HepG2 (cell line): ENCODE data around the gene NDUFS7. TPM values are rescaled to one million over a fixed set of nuclear protein-coding genes. Genes with fewer than 3 reads are reported as not detected.

Experiments used
- ATAC-seq: fragments of 200-7000 bp; cut with Tn5 transposase; 3 replicates; pipeline ENCODE4 v1.9.1; 2020; ENCODE audit warnings: mild to moderate bottlenecking, moderate library complexity
- BruUV-seq: library from RNA; stranded (reverse); fragments of 400-500 nt; replicated peaks from 2 replicates; lab custom pipeline; 2021; lab: Mats Ljungman, UMichigan
- CTCF ChIA-PET: fragments of 300-600 bp; formaldehyde crosslinking; extraction: SDS; loops from one replicate; lab custom pipeline; 2021; ENCODE audit warnings: low total read pairs, inconsistent platforms, low intra/inter-chr PET ratio; lab: Yijun Ruan, JAX
- POLR2A ChIA-PET: fragments of 350-600 bp; sonication (Branson Sonifier 250); formaldehyde crosslinking; loops from one replicate; lab custom pipeline; 2020; ENCODE audit warnings: antibody characterized with exemption, inconsistent platforms; lab: Yijun Ruan, JAX
- DNase-seq: peaks from one replicate; pipeline ENCODE4 v3.0.0-alpha.2; 2015; ENCODE audit warnings: low spot score
- FAIRE-seq: peaks from 3 replicates; lab custom pipeline; 2011; peaks lifted over from hg19 to GRCh38; lab: Jason Lieb, UNC
- H2AFZ ChIP-seq: one replicate; pipeline ENCODE4 v1.6.1; 2011; ENCODE audit warnings: low read length, inconsistent platforms
- H3K27ac ChIP-seq: fragments of 300-600 bp; 3 replicates; pipeline ENCODE4 v1.8.0; 2011; ENCODE audit warnings: mixed run types, mild to moderate bottlenecking, mixed read lengths, low read length, inconsistent platforms; ENCODE audit not compliant: insufficient read depth; ENCODE audit errors: extremely low read length
- H3K27me3 ChIP-seq, 2 experiments: fragments of 200-600 bp in 1 of 2; 2 replicates in 1 of 2; 3 replicates in 1 of 2; pipeline versions ENCODE4 v1.6.0 to v1.8.0; 2011; ENCODE audit warnings: low read length in 2 of 2, mild to moderate bottlenecking in 2 of 2, moderate library complexity in 2 of 2, inconsistent platforms in 1 of 2; ENCODE audit not compliant: insufficient read depth in 2 of 2, control insufficient read depth in 1 of 2
- H3K36me3 ChIP-seq, 2 experiments: fragments of 200-600 bp in 1 of 2; replicated peaks in 1 of 2; 2 replicates in 1 of 2; 3 replicates in 1 of 2; pipeline versions ENCODE4 v1.5.1 to v1.8.0; 2011; ENCODE audit warnings: low read length in 2 of 2, inconsistent platforms in 1 of 2; ENCODE audit not compliant: insufficient read depth in 2 of 2, control insufficient read depth in 1 of 2
- H3K4me1 ChIP-seq: 2 replicates; pipeline ENCODE4 v1.5.1; 2012; ENCODE audit warnings: low read length, inconsistent platforms; ENCODE audit not compliant: insufficient read depth
- H3K4me2 ChIP-seq: 2 replicates; pipeline ENCODE4 v1.6.0; 2011; ENCODE audit warnings: low read depth, low read length, inconsistent platforms
- H3K4me3 ChIP-seq, 3 experiments: fragments of 200-600 bp in 1 of 3; sonication (generic), shearing (Covaris generic) in 1 of 3; replicated peaks in 1 of 3; 2 replicates each; pipeline ENCODE4 v1.5.1; 2011 to 2016; ENCODE audit warnings: low read length in 3 of 3, inconsistent platforms in 2 of 3, low read depth in 2 of 3, mild to moderate bottlenecking in 2 of 3, control low read depth in 1 of 3, mixed read lengths in 1 of 3; ENCODE audit not compliant: insufficient read depth in 1 of 3
- H3K79me2 ChIP-seq: one replicate; pipeline ENCODE4 v1.6.1; 2011; ENCODE audit warnings: low read length, inconsistent platforms; ENCODE audit not compliant: insufficient read depth
- H3K9ac ChIP-seq: 2 replicates; pipeline ENCODE4 v1.6.0; 2011; ENCODE audit warnings: mild to moderate bottlenecking, low read depth, low read length, inconsistent platforms; ENCODE audit not compliant: insufficient read depth
- H3K9me3 ChIP-seq: 2 replicates; pipeline ENCODE4 v1.5.1; 2012; ENCODE audit warnings: mild to moderate bottlenecking, low read length
- H4K20me1 ChIP-seq: 2 replicates; pipeline ENCODE4 v1.6.0; 2011; ENCODE audit warnings: inconsistent platforms, mild to moderate bottlenecking, low read length, moderate library complexity; ENCODE audit not compliant: insufficient read depth
- AGO2 ChIP-seq: fragments of 200-400 bp; formaldehyde crosslinking; optimal IDR thresholded peaks from 2 replicates; pipeline ENCODE3; 2017; ENCODE audit warnings: mild to moderate bottlenecking, low read depth, low read length, moderate library complexity
- ATF7-NPFF ChIP-seq: sonication (generic); formaldehyde crosslinking; IDR thresholded peaks from 2 replicates; pipeline ENCODE4 v1.8.1; 2023; ENCODE audit warnings: mild to moderate bottlenecking, low read depth, missing genetic modification reagents, moderate library complexity
- CHCHD3 ChIP-seq: sonication (generic); formaldehyde crosslinking; IDR thresholded peaks from 2 replicates; pipeline ENCODE4 v1.8.0; 2022; ENCODE audit warnings: mild to moderate bottlenecking, missing genetic modification reagents, moderate library complexity
- GABPA ChIP-seq, 2 experiments: IDR thresholded peaks; 2 replicates each; pipeline ENCODE4 v1.6.1; 2011 to 2016; ENCODE audit warnings: low read depth in 2 of 2, low read length in 1 of 2, missing biosample characterization in 1 of 2, missing genetic modification characterization in 1 of 2
- POLR2AphosphoS5 ChIP-seq: IDR thresholded peaks from 2 replicates; pipeline ENCODE4 v1.6.1; 2012; ENCODE audit warnings: low read depth, low read length
- RBFOX2 ChIP-seq: fragments of 200-400 bp; formaldehyde crosslinking; IDR thresholded peaks from 2 replicates; pipeline ENCODE4 v1.6.1; 2017; ENCODE audit warnings: low read depth, mild to moderate bottlenecking, low read length
- U2AF1 ChIP-seq: fragments of 200-400 bp; formaldehyde crosslinking; optimal IDR thresholded peaks from 2 replicates; pipeline ENCODE3; 2017; ENCODE audit warnings: mild to moderate bottlenecking, low read depth, low read length
- ZNF136 ChIP-seq: sonication (generic); formaldehyde crosslinking; IDR thresholded peaks from 2 replicates; pipeline ENCODE4 v1.8.1; 2022; ENCODE audit warnings: low read depth, mild to moderate bottlenecking, moderate library complexity, missing genetic modification reagents
- WGBS: methylation state at CpG from one replicate; pipeline ENCODE4 v1.1.6; 2017; ENCODE audit warnings: low lambda C conversion rate; 5-methylcytosine and 5-hydroxymethylcytosine counted together
- in situ Hi-C: cut with HindIII; loops from 2 replicates; pipeline ENCODE4 v1.10.0; 2017; ENCODE audit warnings: low pct_unique_long_range_greater_than_20kb; ENCODE audit not compliant: extremely low pct_ligation_motif_present
- intact Hi-C: fragments of 100-400 bp; cut with micrococcal nuclease; formaldehyde crosslinking; loops from one replicate; pipeline ENCODE4 v1.10.0; 2022; ENCODE audit not compliant: unreplicated experiment
- polyA plus RNA-seq, 8 experiments: library from polyadenylated mRNA; depleted of rRNA in 3 of 8; stranded (reverse) in 7 of 8; unstranded in 1 of 8; fragments of >200 nt; fragmentation: Illumina TruSeq in 4 of 8; extraction: Trizol in 4 of 8; gene quantifications; 2 replicates each; pipeline versions ENCODE4 v1.2.1 to v1.2.3, GENCODE V29; 2011 to 2016; ENCODE audit warnings: low read depth in 4 of 8, missing spikeins in 1 of 8, mixed read lengths in 1 of 8; ENCODE audit not compliant: insufficient read depth in 1 of 8
- total RNA-seq, 5 experiments: library from RNA; depleted of rRNA; stranded (reverse); fragments of >200 nt; fragmentation: Illumina TruSeq; extraction: Trizol; gene quantifications; 2 replicates each; pipeline ENCODE4 v1.2.3, GENCODE V29; 2016; ENCODE audit warnings: low read depth in 1 of 5
- TF ChIP-seq, protein P1 (sequence below): IDR thresholded peaks from 2 replicates; pipeline ENCODE4 v1.6.1; 2018; ENCODE audit warnings: missing genetic modification reagents
- TF ChIP-seq, protein P2 (sequence below): sonication (generic); formaldehyde crosslinking; IDR thresholded peaks from 2 replicates; pipeline ENCODE4 v1.5.0; 2020; ENCODE audit warnings: missing genetic modification reagents
- TF ChIP-seq, protein P3 (sequence below): sonication (generic); formaldehyde crosslinking; IDR thresholded peaks from 2 replicates; pipeline ENCODE4 v1.5.1; 2020; ENCODE audit warnings: missing genetic modification reagents, mild to moderate bottlenecking, borderline replicate concordance

Gene NDUFS7
- total and polyA plus RNA-seq, 2 of the 13 experiments (the other 11 are each of a cell fraction or from before 2014, with no cell fraction given): 34.3 to 66.9 TPM

DNA sequence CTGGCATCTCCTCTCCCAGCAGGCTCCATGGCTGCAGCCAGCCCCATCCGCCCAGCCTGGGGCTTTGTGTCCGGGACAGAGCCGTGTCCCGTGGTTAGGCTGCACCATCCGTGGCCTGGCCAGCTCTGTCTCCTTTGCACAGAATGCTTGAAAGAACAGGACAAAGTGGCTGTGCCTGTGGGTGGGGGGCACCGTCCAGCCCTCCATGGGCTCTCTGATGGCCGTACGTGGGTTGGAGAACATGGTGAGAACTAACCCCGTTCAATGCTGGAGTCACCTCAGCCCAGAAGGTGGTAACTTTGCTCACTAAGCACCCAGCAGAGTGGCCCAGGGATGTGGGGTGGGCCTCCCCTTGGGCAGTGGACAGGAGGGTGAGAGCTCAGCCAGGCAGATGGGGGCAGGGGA is 57.3 kb downstream of the NDUFS7 start:
- ATAC-seq (no peak), FAIRE-seq (no peak), DNase-seq (no peak)
- WGBS: 96% methylated on average over 5 of the region's 9 CpGs
- Histone ChIP-seq H3K4me1 (peaks cover 42% of the 10 kb centered on the region), H3K9me3 (no peaks in the 10 kb centered on the region), H3K79me2 (peaks cover 31% of the 10 kb centered on the region), H3K4me2 (no peak overlapping the region), H3K27me3 (no peaks in the 10 kb centered on the region), H2AFZ (no peak overlapping the region), H3K4me3 (no peak overlapping the region), H3K9ac (peak overlapping the region; percentile 8; the same call in 1 of the 2 replicates), H4K20me1 (peaks cover 36% of the 10 kb centered on the region), H3K36me3 (peaks cover 13 to 31% of the 10 kb centered on the region in 2 experiments), H3K27ac (no peak overlapping the region)
- BruUV-seq: no TSS peak
- intact Hi-C loops: no loop called here
- ChIA-PET CTCF (no interaction called here), POLR2A (interaction anchor here (0.7 to 1.0 kb wide), 2 partner anchors 17 to 31 kb away, joined by 4 read pairs; no protein-coding TSS in a partner anchor)
- in situ Hi-C loops: no loop called here
- TF ChIP-seq CHCHD3 (no peak), ZNF136 (CRISPR knock-in tag) (no peak), U2AF1 (no peak), POLR2AphosphoS5 (peak; percentile 12; the same call in 1 of the 2 replicates), GABPA (IDR thresholded peaks at IDR 0.05; ENCODE audit: low read depth, low read length) (0 out of 2 replicates have a peak, but pooled peaks have one; percentile 12), GABPA (CRISPR knock-in tag; IDR thresholded peaks at IDR 0.05; ENCODE audit: low read depth) (no peak), ATF7-NPFF (CRISPR knock-in tag) (no peak), RBFOX2 (peak; percentile 52), AGO2 (peak; percentile 77)
- TF ChIP-seq, protein P1, sequence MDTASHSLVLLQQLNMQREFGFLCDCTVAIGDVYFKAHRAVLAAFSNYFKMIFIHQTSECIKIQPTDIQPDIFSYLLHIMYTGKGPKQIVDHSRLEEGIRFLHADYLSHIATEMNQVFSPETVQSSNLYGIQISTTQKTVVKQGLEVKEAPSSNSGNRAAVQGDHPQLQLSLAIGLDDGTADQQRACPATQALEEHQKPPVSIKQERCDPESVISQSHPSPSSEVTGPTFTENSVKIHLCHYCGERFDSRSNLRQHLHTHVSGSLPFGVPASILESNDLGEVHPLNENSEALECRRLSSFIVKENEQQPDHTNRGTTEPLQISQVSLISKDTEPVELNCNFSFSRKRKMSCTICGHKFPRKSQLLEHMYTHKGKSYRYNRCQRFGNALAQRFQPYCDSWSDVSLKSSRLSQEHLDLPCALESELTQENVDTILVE (CRISPR knock-in tag): no peak
- TF ChIP-seq, protein P2, sequence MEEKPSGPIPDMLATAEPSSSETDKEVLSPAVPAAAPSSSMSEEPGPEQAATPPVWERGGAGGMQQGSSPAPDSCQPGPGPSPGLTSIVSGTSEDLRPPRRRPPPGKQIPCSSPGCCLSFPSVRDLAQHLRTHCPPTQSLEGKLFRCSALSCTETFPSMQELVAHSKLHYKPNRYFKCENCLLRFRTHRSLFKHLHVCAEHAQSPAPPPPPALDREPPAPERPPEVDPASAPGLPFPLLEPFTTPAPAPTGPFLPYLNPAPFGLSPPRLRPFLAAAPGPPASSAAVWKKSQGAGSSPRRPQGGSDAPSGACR (CRISPR knock-in tag): no peak
- TF ChIP-seq, protein P3, sequence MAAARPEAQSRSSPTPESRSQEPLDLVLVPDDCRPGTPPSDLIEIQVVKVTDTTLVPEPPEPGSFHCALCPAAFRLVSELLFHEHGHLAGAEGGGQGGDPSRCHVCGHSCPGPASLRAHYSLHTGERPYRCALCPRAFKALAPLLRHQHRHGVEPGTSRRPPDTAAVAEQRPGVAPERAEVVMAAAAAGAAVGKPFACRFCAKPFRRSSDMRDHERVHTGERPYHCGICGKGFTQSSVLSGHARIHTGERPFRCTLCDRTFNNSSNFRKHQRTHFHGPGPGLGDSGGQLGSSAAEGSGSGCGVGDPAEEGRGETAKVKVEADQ: no peak
